ENCODE results near the gene ARVCF. TPM values are rescaled to one million over a fixed set of nuclear protein-coding genes. Genes with fewer than 3 reads are reported as not detected.

Gene ARVCF
- total and polyA plus RNA-seq, 2 donors (not counting 3 experiments of a cell fraction or from before 2014, with no cell fraction given) = 81.3 to 105 TPM

DNA sequence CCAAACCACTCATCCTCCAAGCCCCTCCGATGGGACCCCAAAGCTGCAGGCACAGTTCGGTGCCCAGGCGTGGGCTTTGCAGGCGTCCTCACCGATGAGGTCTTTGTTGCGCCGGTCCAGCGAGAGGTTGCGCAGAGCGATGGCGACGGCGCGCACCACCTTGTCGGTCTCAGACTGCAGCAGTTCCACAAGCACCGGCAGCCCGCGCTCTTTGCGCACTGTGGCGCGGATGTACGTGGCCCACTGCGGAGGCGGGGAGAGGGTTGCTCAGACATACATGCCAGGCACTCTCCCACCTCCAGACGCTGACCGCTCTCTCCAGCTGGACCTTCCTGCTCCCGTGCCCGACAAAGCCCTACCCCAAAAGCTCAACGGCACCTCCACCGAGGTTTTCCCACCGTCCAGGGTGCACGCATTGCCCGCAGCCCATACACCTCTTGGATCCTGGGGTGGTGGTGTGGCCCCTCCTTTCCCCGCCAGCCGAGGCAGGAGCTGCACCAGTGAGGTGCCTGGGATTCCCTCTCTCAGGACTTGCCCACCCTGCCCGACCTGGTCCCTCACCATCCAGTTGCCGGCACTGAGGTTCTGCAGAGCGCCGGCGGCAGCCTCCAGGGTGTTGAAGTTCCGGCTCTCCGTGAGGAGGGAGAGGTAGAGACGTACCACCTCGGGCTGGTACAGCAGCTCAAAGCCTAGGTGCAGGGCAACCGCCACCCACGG, 42.9 kb downstream of the ARVCF start:
- no peak overlapping the region for H2AFZ ChIP-seq (ENCODE audit: low read depth, low read length)
- H3K9me1 ChIP-seq (replicated peaks; ENCODE audit: control insufficient read depth, extremely low read depth, insufficient read depth, low read length) = no peaks in the 10 kb centered on the region
- H3K9ac ChIP-seq (replicated peaks; ENCODE audit: extremely low read depth, insufficient read depth, low read length) = no peak overlapping the region
- no peak overlapping the region for H3K27ac ChIP-seq (ENCODE audit: insufficient read depth, low read depth, low read length)
- dilution Hi-C loops (cut with MboI; ENCODE audit: extremely low pct_ligation_motif_present, low sequenced_read_pairs) (no loop called here), intact Hi-C loops (cut with micrococcal nuclease) (loop anchor here (2.0 kb wide), 1 partner anchor 21 kb away; no protein-coding TSS in a partner anchor)
- H3K4me1 ChIP-seq (ENCODE audit: control insufficient read depth, extremely low read depth, insufficient read depth, low read length) = peaks cover 19% of the 10 kb centered on the region
- no peak for DNase-seq (ENCODE audit: low read depth, low spot score)
- FAIRE-seq = no peak
- H3K9me3 ChIP-seq (replicated peaks; ENCODE audit: control insufficient read depth, insufficient read depth, low read length) = no peaks in the 10 kb centered on the region
- H4K20me1 ChIP-seq (replicated peaks; ENCODE audit: control insufficient read depth, extremely low read depth, insufficient read depth, low read length) = no peaks in the 10 kb centered on the region
- no peaks in the 10 kb centered on the region for H3K79me2 ChIP-seq (ENCODE audit: control insufficient read depth, insufficient read depth, low read length)
- H3K4me2 ChIP-seq (ENCODE audit: insufficient read depth, low read length) = no peak overlapping the region
- H3K27me3 ChIP-seq (ENCODE audit: control insufficient read depth in 2 of 2, insufficient read depth in 2 of 2, low read length in 2 of 2) = no peaks in the 10 kb centered on the region
- no peak overlapping the region for H3K4me3 ChIP-seq (replicated peaks in 1 of 3; ENCODE audit: insufficient read depth in 1 of 3, low read depth in 1 of 3, low read length in 3 of 3)
- ChIA-PET POLR2A (interaction anchor here (0.6 to 2.0 kb wide), 5 partner anchors 10 to 40 kb away, joined by 3 to 8 read pairs (median 5); no protein-coding TSS in a partner anchor), CTCF (interaction anchor here (0.8 to 12.2 kb wide), 10 partner anchors 10 to 243 kb away, joined by 3 to 304 read pairs (median 7); partner anchors contain the start of gene TANGO2)
- H3K36me3 ChIP-seq (ENCODE audit: control insufficient read depth in 2 of 2, extremely low read depth in 1 of 2, insufficient read depth in 2 of 2, low read length in 2 of 2) = peaks cover 14 to 56% of the 10 kb centered on the region in 2 experiments
- TF ChIP-seq POLR2AphosphoS5 (IDR thresholded peaks at IDR 0.05; ENCODE audit: insufficient read depth, low read depth, low read length) = no peak
- no TSS peak for BruUV-seq (replicated peaks)

GRCh38 chr22:19972652-19973550, 43.7 kb downstream of the ARVCF start:
- Histone ChIP-seq H3K4me3 (replicated peaks in 1 of 3; ENCODE audit: insufficient read depth in 1 of 3, low read depth in 1 of 3, low read length in 3 of 3) (no peak overlapping the region), H3K4me2 (ENCODE audit: insufficient read depth, low read length) (no peak overlapping the region), H3K4me1 (ENCODE audit: control insufficient read depth, extremely low read depth, insufficient read depth, low read length) (peaks cover 19% of the 10 kb centered on the region), H3K9me3 (replicated peaks; ENCODE audit: control insufficient read depth, insufficient read depth, low read length) (no peaks in the 10 kb centered on the region), H3K36me3 (ENCODE audit: control insufficient read depth in 2 of 2, extremely low read depth in 1 of 2, insufficient read depth in 2 of 2, low read length in 2 of 2) (peaks cover 14 to 55% of the 10 kb centered on the region in 2 experiments), H3K9ac (replicated peaks; ENCODE audit: extremely low read depth, insufficient read depth, low read length) (no peak overlapping the region), H2AFZ (ENCODE audit: low read depth, low read length) (no peak overlapping the region), H3K27ac (ENCODE audit: insufficient read depth, low read depth, low read length) (no peak overlapping the region), H4K20me1 (replicated peaks; ENCODE audit: control insufficient read depth, extremely low read depth, insufficient read depth, low read length) (no peaks in the 10 kb centered on the region), H3K9me1 (replicated peaks; ENCODE audit: control insufficient read depth, extremely low read depth, insufficient read depth, low read length) (no peaks in the 10 kb centered on the region), H3K27me3 (ENCODE audit: control insufficient read depth in 2 of 2, insufficient read depth in 2 of 2, low read length in 2 of 2) (no peaks in the 10 kb centered on the region), H3K79me2 (ENCODE audit: control insufficient read depth, insufficient read depth, low read length) (no peaks in the 10 kb centered on the region)
- dilution Hi-C loops (cut with MboI; ENCODE audit: extremely low pct_ligation_motif_present, low sequenced_read_pairs) = no loop called here
- intact Hi-C loops (cut with micrococcal nuclease) = no loop called here
- DNase-seq (ENCODE audit: low read depth, low spot score) = no peak
- FAIRE-seq = no peak
- CTCF ChIA-PET = interaction anchor here (0.8 to 12.2 kb wide), 5 partner anchors 10 to 50 kb away, joined by 3 to 304 read pairs (median 7); no protein-coding TSS in a partner anchor
- TF ChIP-seq JUN (IDR thresholded peaks at IDR 0.05; ENCODE audit: borderline replicate concordance, insufficient read depth, insufficient read length, low read depth) (no peak), POLR2AphosphoS5 (IDR thresholded peaks at IDR 0.05; ENCODE audit: insufficient read depth, low read depth, low read length) (no peak), POLR2A (IDR thresholded peaks at IDR 0.05; ENCODE audit: low read depth, low read length) (no peak), GATA2 (IDR thresholded peaks at IDR 0.05; ENCODE audit: insufficient read depth, insufficient read length, low read depth, low read length) (no peak), MYC (IDR thresholded peaks at IDR 0.05; ENCODE audit: low read depth, low read length) (no peak), EZH2 (IDR thresholded peaks at IDR 0.05; ENCODE audit: borderline replicate concordance, low read depth, low read length, severe bottlenecking) (no peak), FOS (IDR thresholded peaks at IDR 0.05; ENCODE audit: borderline replicate concordance, insufficient read depth, low read length) (no peak)
- TF ChIP-seq, protein P1, sequence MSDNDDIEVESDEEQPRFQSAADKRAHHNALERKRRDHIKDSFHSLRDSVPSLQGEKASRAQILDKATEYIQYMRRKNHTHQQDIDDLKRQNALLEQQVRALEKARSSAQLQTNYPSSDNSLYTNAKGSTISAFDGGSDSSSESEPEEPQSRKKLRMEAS (IDR thresholded peaks at IDR 0.05; ENCODE audit: insufficient read depth, insufficient read length) = no peak
- TF ChIP-seq, protein P2, sequence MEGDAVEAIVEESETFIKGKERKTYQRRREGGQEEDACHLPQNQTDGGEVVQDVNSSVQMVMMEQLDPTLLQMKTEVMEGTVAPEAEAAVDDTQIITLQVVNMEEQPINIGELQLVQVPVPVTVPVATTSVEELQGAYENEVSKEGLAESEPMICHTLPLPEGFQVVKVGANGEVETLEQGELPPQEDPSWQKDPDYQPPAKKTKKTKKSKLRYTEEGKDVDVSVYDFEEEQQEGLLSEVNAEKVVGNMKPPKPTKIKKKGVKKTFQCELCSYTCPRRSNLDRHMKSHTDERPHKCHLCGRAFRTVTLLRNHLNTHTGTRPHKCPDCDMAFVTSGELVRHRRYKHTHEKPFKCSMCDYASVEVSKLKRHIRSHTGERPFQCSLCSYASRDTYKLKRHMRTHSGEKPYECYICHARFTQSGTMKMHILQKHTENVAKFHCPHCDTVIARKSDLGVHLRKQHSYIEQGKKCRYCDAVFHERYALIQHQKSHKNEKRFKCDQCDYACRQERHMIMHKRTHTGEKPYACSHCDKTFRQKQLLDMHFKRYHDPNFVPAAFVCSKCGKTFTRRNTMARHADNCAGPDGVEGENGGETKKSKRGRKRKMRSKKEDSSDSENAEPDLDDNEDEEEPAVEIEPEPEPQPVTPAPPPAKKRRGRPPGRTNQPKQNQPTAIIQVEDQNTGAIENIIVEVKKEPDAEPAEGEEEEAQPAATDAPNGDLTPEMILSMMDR (IDR thresholded peaks at IDR 0.05; ENCODE audit: extremely low read depth in 1 of 2, insufficient read depth in 1 of 2, low read depth in 1 of 2, low read length in 2 of 2) = no peak
- POLR2A ChIA-PET = no interaction called here
- no TSS peak for BruUV-seq (replicated peaks)

Measured in endothelial cell of umbilical vein (primary cell).